Measurements from ENCODE around the gene CLEC2B.

CLEC2B gene

GRCh38 chr12:9820281-9820930 is 48.7 kb downstream of the CLEC2B start:
- TF ChIP-seq, protein P1, sequence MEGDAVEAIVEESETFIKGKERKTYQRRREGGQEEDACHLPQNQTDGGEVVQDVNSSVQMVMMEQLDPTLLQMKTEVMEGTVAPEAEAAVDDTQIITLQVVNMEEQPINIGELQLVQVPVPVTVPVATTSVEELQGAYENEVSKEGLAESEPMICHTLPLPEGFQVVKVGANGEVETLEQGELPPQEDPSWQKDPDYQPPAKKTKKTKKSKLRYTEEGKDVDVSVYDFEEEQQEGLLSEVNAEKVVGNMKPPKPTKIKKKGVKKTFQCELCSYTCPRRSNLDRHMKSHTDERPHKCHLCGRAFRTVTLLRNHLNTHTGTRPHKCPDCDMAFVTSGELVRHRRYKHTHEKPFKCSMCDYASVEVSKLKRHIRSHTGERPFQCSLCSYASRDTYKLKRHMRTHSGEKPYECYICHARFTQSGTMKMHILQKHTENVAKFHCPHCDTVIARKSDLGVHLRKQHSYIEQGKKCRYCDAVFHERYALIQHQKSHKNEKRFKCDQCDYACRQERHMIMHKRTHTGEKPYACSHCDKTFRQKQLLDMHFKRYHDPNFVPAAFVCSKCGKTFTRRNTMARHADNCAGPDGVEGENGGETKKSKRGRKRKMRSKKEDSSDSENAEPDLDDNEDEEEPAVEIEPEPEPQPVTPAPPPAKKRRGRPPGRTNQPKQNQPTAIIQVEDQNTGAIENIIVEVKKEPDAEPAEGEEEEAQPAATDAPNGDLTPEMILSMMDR (IDR thresholded peaks at IDR 0.05; ENCODE audit: low read depth, low read length, missing control alignments) = no peak
- no peak overlapping the region for H3K4me3 ChIP-seq (ENCODE audit: low read depth, low read length)
- DNase-seq (ENCODE audit: low read depth) = no peak
- in situ Hi-C loops (cut with HindIII; ENCODE audit: low sequenced_read_pairs) = no loop called here

DNA sequence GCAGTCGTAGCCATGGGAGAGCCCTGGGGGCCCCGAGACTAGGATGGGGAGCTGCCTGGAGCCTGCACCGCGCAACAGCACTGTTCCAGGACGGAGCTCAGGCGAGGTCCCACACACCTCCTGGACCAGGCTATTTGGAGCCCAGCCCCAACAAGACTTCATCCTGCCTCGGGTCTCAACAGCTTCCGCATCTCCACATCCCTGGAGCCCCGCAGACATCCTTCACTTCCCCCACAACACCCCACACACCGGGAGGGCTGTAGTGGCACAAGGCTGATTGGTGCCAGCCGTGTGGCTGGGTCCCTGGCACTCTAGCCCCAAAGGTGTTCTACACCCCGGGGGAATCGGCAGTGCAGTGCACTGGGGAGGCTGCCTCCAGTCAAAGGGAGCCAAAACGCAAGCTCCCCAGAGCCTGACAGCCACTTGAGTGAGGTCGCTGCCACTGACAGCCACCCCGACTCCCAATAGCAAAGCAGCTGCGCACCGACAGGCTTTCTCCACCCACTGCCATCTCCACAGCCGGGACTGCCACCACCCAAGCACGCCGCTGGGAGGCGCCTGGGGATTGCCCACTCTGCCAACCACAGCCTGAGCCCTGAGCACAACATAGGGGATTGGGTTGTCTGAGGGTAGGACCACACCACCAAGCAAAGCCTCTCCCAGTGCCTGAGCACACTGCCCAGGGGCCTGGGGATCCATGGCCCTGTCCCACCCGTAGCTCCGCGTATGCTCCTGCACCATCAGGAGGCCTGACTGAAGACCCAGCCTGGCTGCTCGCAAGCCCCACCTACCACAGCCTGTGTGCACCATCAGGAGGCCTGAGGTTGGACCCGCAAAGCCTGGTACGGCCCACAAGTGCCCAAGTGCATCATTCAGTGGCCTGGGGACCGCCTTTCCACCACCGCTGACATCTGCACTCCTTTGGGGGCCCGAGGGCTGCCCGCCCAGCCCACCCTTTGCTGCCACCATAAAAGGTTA is 55.0 kb downstream of the CLEC2B start:
- TF ChIP-seq, protein P1 (IDR thresholded peaks at IDR 0.05; ENCODE audit: low read depth, low read length, missing control alignments) = peak; percentile 61
- no peak for DNase-seq (ENCODE audit: low read depth)
- H3K4me3 ChIP-seq (ENCODE audit: low read depth, low read length) = no peak overlapping the region
- in situ Hi-C loops (cut with HindIII; ENCODE audit: low sequenced_read_pairs) = no loop called here

DNA sequence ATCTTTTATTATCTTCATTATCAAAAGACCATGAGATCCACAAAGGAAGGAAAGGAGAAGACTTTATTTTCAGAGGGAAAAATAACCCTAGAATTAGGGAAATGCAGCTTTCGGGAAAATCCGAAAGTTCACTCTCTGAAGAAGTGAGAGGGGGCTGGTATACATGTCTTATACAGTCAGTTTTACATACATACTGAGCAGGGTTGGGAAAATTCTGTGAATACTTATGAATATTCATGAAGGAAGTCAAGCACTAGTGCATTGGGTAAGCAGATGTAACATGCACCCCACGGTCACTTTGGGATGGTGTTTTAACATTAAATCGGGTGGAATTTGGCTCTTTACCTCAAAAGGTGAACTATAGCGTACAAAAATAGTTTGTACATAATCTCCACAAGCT is 57.5 kb downstream of the CLEC2B start:
- DNase-seq (ENCODE audit: low read depth) = no peak
- TF ChIP-seq, protein P1 (IDR thresholded peaks at IDR 0.05; ENCODE audit: low read depth, low read length, missing control alignments) = no peak
- no peak overlapping the region for H3K4me3 ChIP-seq (ENCODE audit: low read depth, low read length)
- in situ Hi-C loops (cut with HindIII; ENCODE audit: low sequenced_read_pairs) = no loop called here

GRCh38 chr12:9810671-9811070 is 58.5 kb downstream of the CLEC2B start:
- TF ChIP-seq, protein P1 (IDR thresholded peaks at IDR 0.05; ENCODE audit: low read depth, low read length, missing control alignments) = no peak
- in situ Hi-C loops (cut with HindIII; ENCODE audit: low sequenced_read_pairs) = no loop called here
- H3K4me3 ChIP-seq (ENCODE audit: low read depth, low read length) = no peak overlapping the region

DNA sequence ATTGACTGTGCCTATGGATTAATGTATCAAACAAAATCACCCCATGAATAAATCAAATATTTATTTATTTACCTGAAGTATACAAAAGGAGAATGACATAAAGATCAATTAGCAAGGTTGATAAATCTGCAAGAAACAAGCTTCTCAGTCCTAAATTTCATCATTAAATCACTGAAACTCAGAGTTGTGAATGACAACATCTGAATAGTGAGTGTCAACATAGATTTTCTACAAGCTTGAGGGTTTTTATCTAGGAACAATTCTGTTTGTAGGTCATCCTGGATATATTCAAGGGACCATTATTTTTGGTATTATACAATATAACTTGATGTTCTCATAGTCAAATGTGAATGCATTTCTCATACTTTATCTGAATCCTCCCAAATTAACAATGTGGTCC is 59.3 kb downstream of the CLEC2B start:
- in situ Hi-C loops (cut with HindIII; ENCODE audit: low sequenced_read_pairs) = no loop called here

More at GRCh38 chr12:9810671-9811070, 58.5 kb downstream of the CLEC2B start:
- DNase-seq (ENCODE audit: low read depth) = no peak

DNA sequence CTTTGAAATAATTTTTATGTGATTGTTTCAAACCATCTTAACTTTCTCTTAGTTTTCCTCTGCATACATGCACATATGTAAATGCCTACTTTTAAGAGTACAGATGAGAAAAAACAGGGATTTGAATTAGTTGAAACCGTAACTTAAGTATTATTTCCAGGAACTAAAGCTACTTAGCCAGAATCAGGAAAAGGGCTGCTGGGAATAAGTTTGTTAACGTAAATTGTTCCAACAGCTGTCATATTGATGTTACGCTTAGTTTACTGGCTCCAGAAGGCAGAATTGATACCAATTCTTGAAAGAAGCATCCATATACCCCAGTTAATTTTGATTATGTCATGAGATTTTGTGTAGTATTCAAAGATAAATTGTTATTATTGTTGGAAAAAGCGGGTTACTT is 59.8 kb downstream of the CLEC2B start:
- no peak for DNase-seq (ENCODE audit: low read depth)
- in situ Hi-C loops (cut with HindIII; ENCODE audit: low sequenced_read_pairs) = no loop called here
- TF ChIP-seq, protein P1 (IDR thresholded peaks at IDR 0.05; ENCODE audit: low read depth, low read length, missing control alignments) = no peak
- no peak overlapping the region for H3K4me3 ChIP-seq (ENCODE audit: low read depth, low read length)

More for the DNA sequence above, 59.3 kb downstream of the CLEC2B start:
- TF ChIP-seq, protein P1 (IDR thresholded peaks at IDR 0.05; ENCODE audit: low read depth, low read length, missing control alignments) = no peak
- DNase-seq (ENCODE audit: low read depth) = no peak
- no peak overlapping the region for H3K4me3 ChIP-seq (ENCODE audit: low read depth, low read length)

All from astrocyte of the cerebellum (primary cell).